Measurements from ENCODE around the gene CDKN2D.

DNA sequence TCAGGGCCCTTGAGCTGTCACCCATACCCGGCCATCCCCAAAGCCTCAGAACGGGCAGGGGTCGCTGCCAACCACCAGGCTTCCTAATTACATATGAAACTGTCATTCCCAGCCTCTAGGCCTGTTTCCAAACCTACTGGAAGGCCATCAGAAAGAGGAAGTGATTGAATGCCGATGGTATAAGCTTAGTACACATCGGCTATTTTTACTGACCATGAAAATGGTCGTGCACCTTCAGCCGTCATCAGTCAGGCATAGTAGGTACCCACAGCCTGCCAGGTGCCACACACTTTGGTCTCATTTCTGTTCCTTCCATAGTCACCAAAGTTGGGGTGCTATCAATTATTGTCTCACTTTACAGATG, 13.2 kb downstream of the CDKN2D start:
- no peak for TF ChIP-seq CTCF (IDR thresholded peaks at IDR 0.05)
- TF ChIP-seq EZH2 (IDR thresholded peaks at IDR 0.05), result no peak
- TF ChIP-seq EZH2phosphoT487 (IDR thresholded peaks at IDR 0.05), result no peak
